ENCODE results near the gene COL1A2. TPM values are rescaled to one million over a fixed set of nuclear protein-coding genes. Genes with fewer than 3 reads are reported as not detected.

The COL1A2 gene
- total RNA-seq = 2,400 and 2,928 TPM in 2 replicates
- 1,580 and 3,638 TPM in 2 replicates for polyA plus RNA-seq
- 1,860 and 4,504 TPM in 2 replicates for polyA plus RNA-seq (2012)
- polyA minus RNA-seq (ENCODE audit: low replicate concordance) = 1,232 and 3,278 TPM in 2 replicates

- TF ChIP-seq EZH2 (IDR thresholded peaks at IDR 0.05; ENCODE audit: low read length, missing control alignments) (no peak), CTCF (conservative IDR thresholded peaks at IDR 0.05 in 1 of 2, IDR thresholded peaks at IDR 0.05 in 1 of 2; ENCODE audit: low read depth in 1 of 2, low read length in 2 of 2) (no peak)
- H3K27ac ChIP-seq (ENCODE audit: insufficient read depth, low read length) = peak within 1 kb of the TSS; percentile 96
- H3K79me2 ChIP-seq (ENCODE audit: control insufficient read depth, insufficient read depth, low read length) = peaks cover 54% of the 10 kb centered on the region
- peak; percentile 98 to 99 for DNase-seq (ENCODE audit: low read depth in 2 of 2)
- H3K27me3 ChIP-seq (ENCODE audit: control insufficient read depth, insufficient read depth, low read length) = no peaks in the 10 kb centered on the region
- H3K9me3 ChIP-seq (ENCODE audit: control insufficient read depth, insufficient read depth, low read depth, low read length) = no peaks in the 10 kb centered on the region
- H3K36me3 ChIP-seq (ENCODE audit: control insufficient read depth, insufficient read depth, low read length) = peaks cover 9% of the 10 kb centered on the region
- H2AFZ ChIP-seq (ENCODE audit: low read length) = no peak within 1 kb of the TSS
- peak within 1 kb of the TSS; percentile 87 to 100 (median 93) for H3K4me3 ChIP-seq (replicated peaks in 1 of 4; ENCODE audit: control extremely low read depth in 1 of 4, insufficient read depth in 1 of 4, low read depth in 3 of 4, low read length in 4 of 4)
- H4K20me1 ChIP-seq (ENCODE audit: control insufficient read depth, extremely low read depth, insufficient read depth, low read length) = peaks cover 11% of the 10 kb centered on the region
- peak within 1 kb of the TSS; percentile 96 for H3K4me2 ChIP-seq (ENCODE audit: extremely low read depth, insufficient read depth, low read length)
- H3K9ac ChIP-seq (ENCODE audit: insufficient read depth, low read length) = peak within 1 kb of the TSS; percentile 76
- peaks cover 13% of the 10 kb centered on the region for H3K4me1 ChIP-seq (ENCODE audit: control insufficient read depth, extremely low read depth, insufficient read depth, low read length)
Observed at GRCh38 chr7:94394437-94395140, at the start of gene COL1A2. Gene COL1A2 (plus strand): TSS chr7:94394895. CDS start chr7:94395032, 137 bp downstream.

- H3K4me2 ChIP-seq (ENCODE audit: extremely low read depth, insufficient read depth, low read length) = no peak overlapping the region
- no peak overlapping the region for H3K4me3 ChIP-seq (replicated peaks in 1 of 4; ENCODE audit: control extremely low read depth in 1 of 4, insufficient read depth in 1 of 4, low read depth in 3 of 4, low read length in 4 of 4)
- no peak for DNase-seq (ENCODE audit: low read depth in 2 of 2)
- H2AFZ ChIP-seq (ENCODE audit: low read length) = no peak overlapping the region
- peaks cover 26% of the 10 kb centered on the region for H3K4me1 ChIP-seq (ENCODE audit: control insufficient read depth, extremely low read depth, insufficient read depth, low read length)
- H3K9me3 ChIP-seq (ENCODE audit: control insufficient read depth, insufficient read depth, low read depth, low read length) = no peaks in the 10 kb centered on the region
- no peaks in the 10 kb centered on the region for H3K79me2 ChIP-seq (ENCODE audit: control insufficient read depth, insufficient read depth, low read length)
- H3K27me3 ChIP-seq (ENCODE audit: control insufficient read depth, insufficient read depth, low read length) = no peaks in the 10 kb centered on the region
- TF ChIP-seq EZH2 (IDR thresholded peaks at IDR 0.05; ENCODE audit: low read length, missing control alignments) (no peak), CTCF (conservative IDR thresholded peaks at IDR 0.05 in 1 of 2, IDR thresholded peaks at IDR 0.05 in 1 of 2; ENCODE audit: low read depth in 1 of 2, low read length in 2 of 2) (no peak)
- H4K20me1 ChIP-seq (ENCODE audit: control insufficient read depth, extremely low read depth, insufficient read depth, low read length) = no peaks in the 10 kb centered on the region
- no peaks in the 10 kb centered on the region for H3K36me3 ChIP-seq (ENCODE audit: control insufficient read depth, insufficient read depth, low read length)
- no peak overlapping the region for H3K9ac ChIP-seq (ENCODE audit: insufficient read depth, low read length)
- H3K27ac ChIP-seq (ENCODE audit: insufficient read depth, low read length) = no peak overlapping the region
Observed at GRCh38 chr7:94345907-94346306, 48.8 kb upstream of the COL1A2 start.

GRCh38 chr7:94348142-94348541, 46.6 kb upstream of the COL1A2 start:
- Histone ChIP-seq H3K4me1 (ENCODE audit: control insufficient read depth, extremely low read depth, insufficient read depth, low read length) (peaks cover 26% of the 10 kb centered on the region), H3K4me3 (replicated peaks in 1 of 4; ENCODE audit: control extremely low read depth in 1 of 4, insufficient read depth in 1 of 4, low read depth in 3 of 4, low read length in 4 of 4) (peak overlapping the region in 2 of 4 experiments; percentile 12 to 22), H3K36me3 (ENCODE audit: control insufficient read depth, insufficient read depth, low read length) (no peaks in the 10 kb centered on the region), H3K79me2 (ENCODE audit: control insufficient read depth, insufficient read depth, low read length) (no peaks in the 10 kb centered on the region), H4K20me1 (ENCODE audit: control insufficient read depth, extremely low read depth, insufficient read depth, low read length) (no peaks in the 10 kb centered on the region), H3K27me3 (ENCODE audit: control insufficient read depth, insufficient read depth, low read length) (no peaks in the 10 kb centered on the region), H3K9me3 (ENCODE audit: control insufficient read depth, insufficient read depth, low read depth, low read length) (no peaks in the 10 kb centered on the region), H3K27ac (ENCODE audit: insufficient read depth, low read length) (peak overlapping the region; percentile 69), H2AFZ (ENCODE audit: low read length) (no peak overlapping the region), H3K4me2 (ENCODE audit: extremely low read depth, insufficient read depth, low read length) (peak overlapping the region; percentile 83), H3K9ac (ENCODE audit: insufficient read depth, low read length) (no peak overlapping the region)
- TF ChIP-seq CTCF (conservative IDR thresholded peaks at IDR 0.05 in 1 of 2, IDR thresholded peaks at IDR 0.05 in 1 of 2; ENCODE audit: low read depth in 1 of 2, low read length in 2 of 2) (no peak), EZH2 (IDR thresholded peaks at IDR 0.05; ENCODE audit: low read length, missing control alignments) (no peak)
- peak; percentile 96 to 97 for DNase-seq (ENCODE audit: low read depth in 2 of 2)

Measured in fibroblast of lung (primary cell).